ENCODE data around the gene KLHL24. TPM values are rescaled to one million over a fixed set of nuclear protein-coding genes. Genes with fewer than 3 reads are reported as not detected.

KLHL24 gene
- total and polyA plus RNA-seq, 2 of the 4 experiments (the other 2 are of a cell fraction) = 5.7 to 25.6 TPM

DNA sequence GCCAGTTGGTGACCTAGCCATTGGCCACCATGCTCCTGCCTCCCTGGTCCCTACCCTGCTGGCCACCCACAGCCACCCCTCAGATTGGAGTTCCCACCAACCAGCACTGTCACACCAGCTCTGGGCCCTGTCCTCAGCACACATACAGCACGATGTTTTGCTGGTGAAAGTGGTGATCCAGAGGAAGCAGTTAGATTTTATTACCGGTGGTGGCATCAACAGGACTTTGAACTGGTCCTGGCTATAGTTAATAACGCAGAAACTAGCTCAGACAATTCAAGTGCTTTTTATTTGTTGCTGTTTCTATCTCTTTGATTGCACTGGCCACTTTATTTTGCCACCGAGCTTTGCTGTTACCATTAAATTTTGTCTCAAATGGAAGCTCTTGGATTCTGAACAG lies 16.4 kb upstream of the KLHL24 start:
- in situ Hi-C loops (cut with MboI; ENCODE audit: low sequenced_read_pairs) (no loop called here), dilution Hi-C loops (cut with HindIII; ENCODE audit: low sequenced_read_pairs, unreplicated experiment) (no loop called here), intact Hi-C loops (cut with micrococcal nuclease) (no loop called here)
- Histone ChIP-seq H3K9me3 (ENCODE audit: control insufficient read depth, insufficient read depth, low read length) (no peaks in the 10 kb centered on the region), H4K20me1 (ENCODE audit: insufficient read depth, low read length) (no peaks in the 10 kb centered on the region), H4K91ac (ENCODE audit: insufficient read depth, low read depth, low read length) (no peak overlapping the region), H2AK9ac (replicated peaks; ENCODE audit: low read depth, low read length, poor library complexity) (no peak overlapping the region), H3K9ac (ENCODE audit: low read depth, low read length) (no peak overlapping the region), H2BK5ac (ENCODE audit: low read depth, low read length, poor library complexity, severe bottlenecking) (no peak overlapping the region), H3K4ac (ENCODE audit: low read depth, low read length) (no peak overlapping the region), H3K56ac (ENCODE audit: extremely low read depth, insufficient read depth, low read length) (no peak overlapping the region), H3K14ac (replicated peaks; ENCODE audit: low read depth, low read length) (no peak overlapping the region), H3K79me1 (ENCODE audit: low read depth in 1 of 2, low read length in 2 of 2) (no peaks in the 10 kb centered on the region), H2BK15ac (ENCODE audit: low read depth, low read length) (no peak overlapping the region), H3K18ac (ENCODE audit: low read depth, low read length) (no peak overlapping the region), H3K9me1 (ENCODE audit: insufficient read depth, low read length) (no peaks in the 10 kb centered on the region), H3K4me3 (ENCODE audit: insufficient read depth, low read depth, low read length) (no peak overlapping the region), H2AFZ (replicated peaks; ENCODE audit: low read length, poor library complexity) (no peak overlapping the region), H3K4me2 (ENCODE audit: low read depth, low read length) (no peak overlapping the region), H2BK120ac (ENCODE audit: low read depth, low read length) (no peak overlapping the region), H4K8ac (ENCODE audit: low read depth in 2 of 2, low read length in 2 of 2) (no peak overlapping the region), H4K5ac (ENCODE audit: low read depth, low read length) (no peak overlapping the region), H3K27me3 (ENCODE audit: control insufficient read depth, insufficient read depth, low read length) (peaks cover 24% of the 10 kb centered on the region), H3K27ac (ENCODE audit: insufficient read depth, low read length) (no peak overlapping the region), H3K23ac (ENCODE audit: low read depth, low read length) (no peak overlapping the region), H2BK20ac (ENCODE audit: low read depth, low read length) (no peak overlapping the region), H3K4me1 (ENCODE audit: control insufficient read depth, insufficient read depth, low read length) (no peaks in the 10 kb centered on the region), H2AK5ac (ENCODE audit: low read depth, low read length) (no peak overlapping the region), H3K36me3 (ENCODE audit: control insufficient read depth, insufficient read depth, low read length) (no peaks in the 10 kb centered on the region)
- 50% methylated on average over 1 of the region's 4 CpGs; no CpG with 5 or more reads in 1 of the 2 experiments for WGBS, 2 experiments (ENCODE audit: extremely low coverage in 2 of 2, insufficient read length in 1 of 2)
- TF ChIP-seq FOS (IDR thresholded peaks at IDR 0.05; ENCODE audit: low read depth, low read length) = no peak
- no peak for TF ChIP-seq RCOR1 (IDR thresholded peaks at IDR 0.05; ENCODE audit: insufficient replicate concordance, low read length)
- TF ChIP-seq USF2 (IDR thresholded peaks at IDR 0.05; ENCODE audit: low read depth, low read length) = no peak
- no peak for TF ChIP-seq NFE2L2 (IDR thresholded peaks at IDR 0.05; ENCODE audit: low read depth, low read length)
- TF ChIP-seq RAD21 (IDR thresholded peaks at IDR 0.05; ENCODE audit: low read length) = no peak
- TF ChIP-seq SMC3 (IDR thresholded peaks at IDR 0.05; ENCODE audit: low read depth, low read length) = no peak
- no peak for TF ChIP-seq BHLHE40 (IDR thresholded peaks at IDR 0.05; ENCODE audit: low read depth, low read length)
- no peak for TF ChIP-seq CEBPB (IDR thresholded peaks at IDR 0.05; ENCODE audit: low read depth, low read length)
- no peak for TF ChIP-seq MAZ (IDR thresholded peaks at IDR 0.05; ENCODE audit: borderline replicate concordance, low read depth, low read length)
- no peak for TF ChIP-seq ELK1 (IDR thresholded peaks at IDR 0.05; ENCODE audit: borderline replicate concordance, low read depth, low read length)
- CTCF ChIA-PET = no interaction called here
- ATAC-seq (ENCODE audit: low read depth) = no peak
- DNase-seq = no peak
- POLR2A ChIA-PET (ENCODE audit: unreplicated experiment) = no interaction called here
- no TSS peak for BruUV-seq (replicated peaks)
